Calu3 (cell line): ENCODE results near the gene UNC13C. TPM values are rescaled to one million over a fixed set of nuclear protein-coding genes. Genes with fewer than 3 reads are reported as not detected.

ENCODE experiments used
- BruUV-seq: library from RNA; stranded (reverse); fragments of 400-500 nt; replicated peaks from 2 replicates; lab custom pipeline; 2021; lab: Mats Ljungman, UMichigan
- CTCF ChIA-PET: fragments of 300-600 bp; sonication (Branson Sonifier 250); formaldehyde crosslinking; loops from one replicate; lab custom pipeline; 2022; ENCODE audit warnings: antibody characterized with exemption; lab: Charles Lee
- DNase-seq: peaks from one replicate; pipeline ENCODE4 v3.0.0; 2022
- H3K27ac Mint-ChIP-seq: one replicate; pipeline ENCODE4 v1.8.0; 2022; ENCODE audit warnings: mixed read lengths; ENCODE audit not compliant: unreplicated experiment
- H3K27me3 Mint-ChIP-seq: one replicate; pipeline ENCODE4 v1.8.0; 2022; ENCODE audit warnings: mixed read lengths; ENCODE audit not compliant: unreplicated experiment
- H3K36me3 Mint-ChIP-seq: one replicate; pipeline ENCODE4 v1.8.0; 2022; ENCODE audit warnings: mild to moderate bottlenecking, moderate library complexity, mixed read lengths; ENCODE audit not compliant: insufficient read depth, unreplicated experiment
- H3K4me1 Mint-ChIP-seq: one replicate; pipeline ENCODE4 v1.8.0; 2022; ENCODE audit warnings: mild to moderate bottlenecking, low read depth, mixed read lengths; ENCODE audit not compliant: unreplicated experiment
- H3K4me3 Mint-ChIP-seq: one replicate; pipeline ENCODE4 v1.8.0; 2022; ENCODE audit warnings: mild to moderate bottlenecking, low read depth, moderate library complexity, mixed read lengths; ENCODE audit not compliant: unreplicated experiment
- H3K9me3 Mint-ChIP-seq: one replicate; pipeline ENCODE4 v1.8.0; 2022; ENCODE audit warnings: low read depth, mixed read lengths; ENCODE audit not compliant: unreplicated experiment
- intact Hi-C: fragments of 100-400 bp; cut with micrococcal nuclease; formaldehyde crosslinking; loops from one replicate; pipeline ENCODE4 v1.10.0; 2022; ENCODE audit not compliant: unreplicated experiment
- total RNA-seq: library from RNA; stranded (reverse); gene quantifications from 2 replicates; pipeline ENCODE4 v1.2.3, GENCODE V29; 2022
- TF ChIP-seq, protein P1 (sequence below): fragments of 200-600 bp; IDR thresholded peaks from one replicate; pipeline ENCODE4 v1.8.0; 2022; ENCODE audit warnings: antibody characterized with exemption; ENCODE audit not compliant: unreplicated experiment

Gene UNC13C
- total RNA-seq, 1 experiment from 2014 or later = 0.38 TPM

DNA sequence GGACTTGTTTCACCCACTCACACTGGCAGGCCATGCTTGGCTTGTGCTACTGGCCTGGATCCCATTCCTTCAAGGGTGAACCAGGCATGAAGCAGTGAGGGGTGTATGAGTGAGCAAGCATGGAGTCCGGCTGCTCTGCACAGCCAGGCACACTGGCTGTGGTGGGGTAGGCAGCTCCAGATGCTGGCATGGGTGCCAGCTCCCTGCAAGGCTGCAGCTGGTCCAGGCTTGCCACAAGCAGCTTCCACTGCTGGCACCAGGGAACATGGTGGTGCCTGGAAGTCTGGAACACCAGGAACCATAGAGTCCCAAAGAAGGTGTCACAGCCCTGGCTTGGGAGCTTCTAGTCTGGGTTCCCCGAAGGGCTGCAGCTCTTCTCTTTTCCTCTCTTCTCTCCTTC is 395.1 kb downstream of the UNC13C start:
- no peaks in the 10 kb centered on the region for H3K27me3 Mint-ChIP-seq
- CTCF ChIA-PET = no interaction called here
- H3K36me3 Mint-ChIP-seq = no peaks in the 10 kb centered on the region
- H3K9me3 Mint-ChIP-seq = peaks cover 8% of the 10 kb centered on the region
- no peak overlapping the region for H3K27ac Mint-ChIP-seq
- no peak for DNase-seq
- no peaks in the 10 kb centered on the region for H3K4me1 Mint-ChIP-seq
- intact Hi-C loops = no loop called here
- TF ChIP-seq, protein P1, sequence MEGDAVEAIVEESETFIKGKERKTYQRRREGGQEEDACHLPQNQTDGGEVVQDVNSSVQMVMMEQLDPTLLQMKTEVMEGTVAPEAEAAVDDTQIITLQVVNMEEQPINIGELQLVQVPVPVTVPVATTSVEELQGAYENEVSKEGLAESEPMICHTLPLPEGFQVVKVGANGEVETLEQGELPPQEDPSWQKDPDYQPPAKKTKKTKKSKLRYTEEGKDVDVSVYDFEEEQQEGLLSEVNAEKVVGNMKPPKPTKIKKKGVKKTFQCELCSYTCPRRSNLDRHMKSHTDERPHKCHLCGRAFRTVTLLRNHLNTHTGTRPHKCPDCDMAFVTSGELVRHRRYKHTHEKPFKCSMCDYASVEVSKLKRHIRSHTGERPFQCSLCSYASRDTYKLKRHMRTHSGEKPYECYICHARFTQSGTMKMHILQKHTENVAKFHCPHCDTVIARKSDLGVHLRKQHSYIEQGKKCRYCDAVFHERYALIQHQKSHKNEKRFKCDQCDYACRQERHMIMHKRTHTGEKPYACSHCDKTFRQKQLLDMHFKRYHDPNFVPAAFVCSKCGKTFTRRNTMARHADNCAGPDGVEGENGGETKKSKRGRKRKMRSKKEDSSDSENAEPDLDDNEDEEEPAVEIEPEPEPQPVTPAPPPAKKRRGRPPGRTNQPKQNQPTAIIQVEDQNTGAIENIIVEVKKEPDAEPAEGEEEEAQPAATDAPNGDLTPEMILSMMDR = no peak
- no peak overlapping the region for H3K4me3 Mint-ChIP-seq
- no TSS peak for BruUV-seq

DNA sequence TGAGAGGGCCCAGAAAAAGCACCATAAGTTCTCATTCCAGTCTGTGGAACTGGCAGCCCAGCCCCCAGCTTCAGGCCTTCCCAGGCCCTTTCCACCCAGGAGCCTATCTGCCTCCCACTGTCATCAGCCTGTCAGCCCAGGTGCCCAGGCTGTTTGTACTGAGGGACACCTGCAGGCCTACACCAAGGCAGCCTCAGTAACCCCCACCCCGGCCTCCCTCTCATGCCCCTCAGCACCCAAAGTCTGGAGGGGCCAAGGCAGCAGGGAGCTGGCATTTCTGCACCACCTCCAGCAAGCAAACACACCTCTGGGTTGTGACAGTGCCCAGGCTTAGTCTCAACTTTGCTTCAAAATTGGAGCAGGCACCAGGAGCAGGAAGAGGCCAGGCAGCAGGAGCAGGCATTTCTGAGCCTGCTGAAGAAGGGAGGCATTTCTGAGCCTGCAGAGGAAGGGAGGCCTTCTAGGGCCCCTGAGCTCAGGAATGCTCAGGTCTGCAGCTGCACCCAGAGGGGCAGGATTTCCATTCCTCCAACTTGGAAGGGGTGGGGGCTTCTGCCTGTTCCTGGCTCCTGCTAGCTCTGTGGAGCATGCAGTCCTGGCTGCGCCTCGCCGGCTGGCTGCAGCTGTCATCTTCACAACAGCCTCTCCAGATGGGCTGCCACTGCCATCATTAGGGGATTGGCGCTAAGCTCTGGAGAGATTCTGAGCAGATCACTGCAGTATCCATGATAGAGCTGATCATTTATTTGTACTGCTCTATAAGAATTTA is 396.1 kb downstream of the UNC13C start:
- TF ChIP-seq, protein P1 = no peak
- no peak overlapping the region for H3K27ac Mint-ChIP-seq
- CTCF ChIA-PET = no interaction called here
- no TSS peak for BruUV-seq
- peaks cover 8% of the 10 kb centered on the region for H3K9me3 Mint-ChIP-seq
- H3K4me3 Mint-ChIP-seq = no peak overlapping the region
- no peak for DNase-seq
- no peaks in the 10 kb centered on the region for H3K27me3 Mint-ChIP-seq
- intact Hi-C loops = no loop called here
- no peaks in the 10 kb centered on the region for H3K36me3 Mint-ChIP-seq
- H3K4me1 Mint-ChIP-seq = no peaks in the 10 kb centered on the region

DNA sequence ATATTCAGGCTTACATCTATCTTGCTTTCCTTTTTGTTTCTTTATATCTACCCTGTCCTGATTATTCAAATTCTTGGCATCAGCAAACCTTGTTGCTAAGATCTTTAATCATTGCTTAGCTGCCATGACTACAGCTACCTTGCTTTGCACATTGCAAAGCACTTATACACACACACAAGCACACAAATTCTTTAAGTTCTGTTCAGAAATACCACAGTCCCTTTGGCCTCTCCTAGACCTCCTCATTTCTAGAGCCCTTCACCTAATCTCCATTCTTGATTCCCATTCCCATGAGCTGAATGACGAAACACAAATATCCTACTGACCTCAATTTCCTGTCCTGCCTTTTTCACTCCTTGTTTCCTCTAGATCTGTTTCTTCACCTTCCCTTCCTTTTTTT is 409.6 kb downstream of the UNC13C start:
- no TSS peak for BruUV-seq
- TF ChIP-seq, protein P1 = no peak
- no peak for DNase-seq
- H3K27me3 Mint-ChIP-seq = no peaks in the 10 kb centered on the region
- intact Hi-C loops = no loop called here
- CTCF ChIA-PET = interaction anchor here (0.6 kb wide), 1 partner anchor 45 kb away, joined by 5 read pairs; no protein-coding TSS in a partner anchor
- peaks cover 14% of the 10 kb centered on the region for H3K9me3 Mint-ChIP-seq
- no peak overlapping the region for H3K27ac Mint-ChIP-seq
- no peak overlapping the region for H3K4me3 Mint-ChIP-seq
- no peaks in the 10 kb centered on the region for H3K36me3 Mint-ChIP-seq
- H3K4me1 Mint-ChIP-seq = no peaks in the 10 kb centered on the region

DNA sequence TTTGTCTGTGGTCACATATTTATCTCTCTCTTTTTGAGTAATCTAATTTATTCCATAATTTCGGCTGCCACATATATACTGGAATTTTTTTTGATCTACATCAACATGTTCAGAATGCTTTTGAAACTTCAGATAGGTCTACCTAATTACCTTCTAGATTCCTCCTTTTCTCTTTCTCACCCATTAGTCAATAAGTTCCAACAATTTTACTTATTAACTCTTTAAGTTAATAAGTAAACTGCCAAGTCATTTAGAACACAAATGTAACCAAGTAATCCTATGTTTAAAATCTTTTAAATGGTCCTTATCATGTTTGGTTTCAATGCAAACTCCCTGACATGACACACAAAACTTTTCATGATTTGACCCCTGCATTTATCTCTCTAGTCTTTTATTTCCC is 410.5 kb downstream of the UNC13C start:
- H3K9me3 Mint-ChIP-seq = peaks cover 12% of the 10 kb centered on the region
- no TSS peak for BruUV-seq
- no peaks in the 10 kb centered on the region for H3K27me3 Mint-ChIP-seq
- CTCF ChIA-PET = no interaction called here
- no peak for DNase-seq
- TF ChIP-seq, protein P1 = no peak
- no peaks in the 10 kb centered on the region for H3K36me3 Mint-ChIP-seq
- no peaks in the 10 kb centered on the region for H3K4me1 Mint-ChIP-seq
- no peak overlapping the region for H3K4me3 Mint-ChIP-seq
- intact Hi-C loops = no loop called here
- H3K27ac Mint-ChIP-seq = no peak overlapping the region
